Thymus (tissue), 11 donors: Measurements from ENCODE around the gene SEC14L3. TPM values are rescaled to one million over a fixed set of nuclear protein-coding genes. Genes with fewer than 3 reads are reported as not detected.
A peak's percentile ranks its signal among the peaks of the same experiment; 100 is the strongest.
"Not testable (repeated sequence)": the region's sequence is repeated elsewhere in the genome, so short reads cannot be mapped to it uniquely, and the experiment has no call there.

Experiments used
- DNase-seq, 9 donors: peaks; one replicate each; pipeline ENCODE4 v3.0.0-alpha.2; 2013; ENCODE audit warnings: low spot score in 9 of 9, low read depth in 6 of 9, missing footprints in 1 of 9
- H3K27ac ChIP-seq, 2 donors: one replicate each; pipeline ENCODE4 v1.5.1; 2013; ENCODE audit warnings: control low read depth in 1 of 2, low read depth in 1 of 2, low read length in 1 of 2, mild to moderate bottlenecking in 1 of 2, moderate library complexity in 1 of 2
- H3K27me3 ChIP-seq, 2 donors: one replicate each; pipeline ENCODE4 v1.5.1; 2013; ENCODE audit warnings: low read length in 1 of 2; ENCODE audit not compliant: control insufficient read depth in 2 of 2, insufficient read depth in 1 of 2
- H3K36me3 ChIP-seq, 2 donors: one replicate each; pipeline ENCODE4 v1.5.1; 2013; ENCODE audit warnings: low read length in 1 of 2, mild to moderate bottlenecking in 1 of 2, moderate library complexity in 1 of 2; ENCODE audit not compliant: control insufficient read depth in 2 of 2, insufficient read depth in 2 of 2
- H3K4me1 ChIP-seq, 2 donors: one replicate each; pipeline ENCODE4 v1.5.1; 2013; ENCODE audit warnings: low read length in 2 of 2; ENCODE audit not compliant: control insufficient read depth in 2 of 2, insufficient read depth in 2 of 2
- H3K4me3 ChIP-seq, 2 donors: one replicate each; pipeline ENCODE4 v1.5.1; 2013; ENCODE audit warnings: low read length in 2 of 2, control low read depth in 1 of 2, mild to moderate bottlenecking in 1 of 2
- H3K9me3 ChIP-seq, 2 donors: one replicate each; pipeline ENCODE4 v1.5.1; 2013; ENCODE audit warnings: low read length in 1 of 2, mild to moderate bottlenecking in 1 of 2; ENCODE audit not compliant: control insufficient read depth in 2 of 2, insufficient read depth in 1 of 2
- WGBS: extraction: QIAGEN DNeasy Blood & Tissue Kit; methylation state at CpG from one replicate; pipeline ENCODE4 v1.1.7; 2013; 5-methylcytosine and 5-hydroxymethylcytosine counted together
- polyA plus RNA-seq: library from polyadenylated mRNA; stranded (reverse); fragments of 200-250 nt; gene quantifications from one replicate; pipeline ENCODE4 v1.2.3, GENCODE V29; 2013
- total RNA-seq: library from RNA; stranded (reverse); fragments of 120-200 nt; gene quantifications from one replicate; pipeline ENCODE4 v1.2.4, GENCODE V29; 2013
- donor health status: healthy.

SEC14L3 gene
- total and polyA plus RNA-seq, 2 donors: 0.05 to 0.07 TPM

GRCh38 chr22:30457981-30458380 lies 13.8 kb downstream of the SEC14L3 start:
- no peak overlapping the region for H3K4me3 ChIP-seq
- no peak for DNase-seq
- H3K9me3 ChIP-seq: peaks cover 0 to 4% of the 10 kb centered on the region in 2 donors
- no peaks in the 10 kb centered on the region for H3K36me3 ChIP-seq
- 86% methylated on average over 8 of the region's 8 CpGs for WGBS
- H3K27ac ChIP-seq: no peak overlapping the region
- H3K4me1 ChIP-seq: no peaks in the 10 kb centered on the region
- no peaks in the 10 kb centered on the region for H3K27me3 ChIP-seq

DNA sequence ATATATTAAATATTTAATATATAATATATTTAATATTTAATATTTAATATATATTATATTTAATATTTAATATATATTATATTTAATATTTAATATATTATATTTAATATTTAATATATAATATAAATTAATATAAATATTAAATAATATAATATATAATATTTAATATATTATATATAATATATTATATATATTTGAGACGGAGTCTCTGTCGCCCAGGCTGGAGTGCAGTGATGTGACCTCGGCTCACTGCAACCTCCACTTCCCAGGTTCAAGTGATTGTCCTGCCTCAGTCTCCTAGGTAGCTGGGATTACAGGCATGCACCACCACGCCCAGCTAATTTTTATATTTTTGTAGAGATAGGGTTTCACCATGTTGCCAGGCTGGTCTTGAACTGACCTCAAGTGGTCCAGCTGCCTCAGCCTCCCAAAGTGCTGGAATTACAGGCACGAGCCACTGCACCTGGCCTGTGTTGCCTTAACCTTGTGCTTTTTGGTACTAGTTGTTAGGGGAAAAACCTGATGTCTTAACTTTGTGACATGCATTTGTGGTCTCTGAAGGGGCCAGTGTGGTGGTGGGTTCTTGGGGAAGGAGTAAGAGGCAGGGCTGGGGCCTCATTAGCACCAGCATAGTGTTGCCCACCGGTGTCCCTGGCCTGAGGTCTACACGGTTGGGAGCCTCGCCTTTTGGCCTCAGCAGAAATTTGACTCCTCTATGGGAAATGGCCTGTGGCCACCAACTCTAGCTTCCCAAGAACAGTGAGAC lies 16.6 kb downstream of the SEC14L3 start:
- H3K9me3 ChIP-seq: peaks cover 0 to 4% of the 10 kb centered on the region in 2 donors
- no peak overlapping the region for H3K27ac ChIP-seq
- no peak overlapping the region for H3K4me3 ChIP-seq
- 89% methylated on average over 8 of the region's 8 CpGs for WGBS
- DNase-seq: peak in 1 of 9 donors; percentile 24
- H3K4me1 ChIP-seq: no peaks in the 10 kb centered on the region
- no peaks in the 10 kb centered on the region for H3K36me3 ChIP-seq
- H3K27me3 ChIP-seq: peaks cover 0 to 2% of the 10 kb centered on the region in 2 donors

- H3K9me3 ChIP-seq: peaks cover 0 to 4% of the 10 kb centered on the region in 2 donors
- peak in 3 of 9 donors; percentile 22 to 49 (median 27) for DNase-seq
- H3K36me3 ChIP-seq: no peaks in the 10 kb centered on the region
- H3K27me3 ChIP-seq: peaks cover 0 to 2% of the 10 kb centered on the region in 2 donors
- no peak overlapping the region for H3K27ac ChIP-seq
- no peak overlapping the region for H3K4me3 ChIP-seq
- WGBS: 74% methylated on average over 6 of the region's 6 CpGs
- no peaks in the 10 kb centered on the region for H3K4me1 ChIP-seq
These were observed 17.9 kb downstream of the SEC14L3 start for GRCh38 chr22:30453731-30454510.

GRCh38 chr22:30452861-30453260 lies 19.0 kb downstream of the SEC14L3 start:
- peaks cover 0 to 4% of the 10 kb centered on the region in 2 donors for H3K27me3 ChIP-seq
- H3K36me3 ChIP-seq: no peaks in the 10 kb centered on the region
- H3K4me1 ChIP-seq: no peaks in the 10 kb centered on the region
- DNase-seq: no peak
- H3K27ac ChIP-seq: no peak overlapping the region
- 90% methylated on average over 6 of the region's 6 CpGs for WGBS
- H3K9me3 ChIP-seq: peaks cover 0 to 4% of the 10 kb centered on the region in 2 donors
- no peak overlapping the region for H3K4me3 ChIP-seq

- not testable (repeated sequence) for H3K4me1 ChIP-seq, H3K9me3 ChIP-seq, H3K4me3 ChIP-seq, H3K36me3 ChIP-seq, H3K27ac ChIP-seq, DNase-seq, H3K27me3 ChIP-seq
- WGBS: 79% methylated on average over 9 of the region's 9 CpGs
These were observed 20.3 kb downstream of the SEC14L3 start for GRCh38 chr22:30451488-30451887.

GRCh38 chr22:30447656-30448055 lies 24.2 kb downstream of the SEC14L3 start:
- no peak for DNase-seq
- Histone ChIP-seq H3K36me3 (no peaks in the 10 kb centered on the region), H3K27ac (no peak overlapping the region), H3K9me3 (no peaks in the 10 kb centered on the region), H3K27me3 (peaks cover 0 to 8% of the 10 kb centered on the region in 2 donors), H3K4me1 (no peaks in the 10 kb centered on the region), H3K4me3 (no peak overlapping the region)
- 95% methylated on average over 3 of the region's 3 CpGs for WGBS

DNA sequence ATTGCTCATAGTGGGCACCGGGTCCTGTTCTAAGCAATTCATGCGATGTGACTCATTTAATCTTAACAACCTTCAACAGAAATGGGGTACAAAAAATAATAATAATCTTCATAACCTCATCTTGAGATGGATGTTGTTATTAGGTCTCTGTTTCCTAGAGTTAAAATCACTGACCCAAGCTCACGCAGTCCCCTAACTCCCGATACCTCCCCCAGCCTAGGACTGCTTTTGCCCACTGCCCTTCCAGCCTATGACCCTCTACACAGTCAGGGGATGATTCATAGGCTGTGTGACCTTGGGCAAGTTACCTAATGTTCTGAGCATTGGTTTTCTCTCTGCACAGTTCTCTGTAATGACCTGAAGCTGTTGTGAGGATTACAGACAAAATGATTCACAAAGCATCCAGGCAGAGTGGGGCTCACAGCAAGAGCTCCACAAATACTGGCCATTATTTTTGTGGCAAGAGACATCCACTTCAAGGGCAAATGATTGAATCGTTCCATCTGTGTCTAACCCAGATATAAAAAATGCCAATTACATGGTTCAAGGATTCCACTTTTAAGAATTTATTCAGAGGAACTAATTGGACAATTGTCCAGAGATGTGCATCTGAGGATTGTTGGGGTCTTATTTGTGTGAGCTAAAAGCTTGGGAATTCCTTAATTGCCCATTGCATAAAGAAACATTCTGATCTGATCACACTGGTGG lies 26.2 kb downstream of the SEC14L3 start:
- H3K27ac ChIP-seq: no peak overlapping the region
- H3K4me3 ChIP-seq: no peak overlapping the region
- 60% methylated on average over 5 of the region's 5 CpGs for WGBS
- H3K27me3 ChIP-seq: peaks cover 0 to 6% of the 10 kb centered on the region in 2 donors
- H3K9me3 ChIP-seq: no peaks in the 10 kb centered on the region
- no peaks in the 10 kb centered on the region for H3K4me1 ChIP-seq
- H3K36me3 ChIP-seq: no peaks in the 10 kb centered on the region
- DNase-seq: no peak

- H3K4me1 ChIP-seq: no peaks in the 10 kb centered on the region
- 35% methylated on average over 11 of the region's 11 CpGs for WGBS
These were observed 27.0 kb downstream of the SEC14L3 start for GRCh38 chr22:30444632-30445437.

More at GRCh38 chr22:30444632-30445437, 27.0 kb downstream of the SEC14L3 start:
- Histone ChIP-seq H3K4me3 (no peak overlapping the region), H3K9me3 (no peaks in the 10 kb centered on the region), H3K36me3 (no peaks in the 10 kb centered on the region), H3K27me3 (peaks cover 0 to 8% of the 10 kb centered on the region in 2 donors), H3K27ac (no peak overlapping the region)
- DNase-seq: peak in 2 of 9 donors; percentile 33 to 59
